ENCODE measurements around the gene ELP1.

DNA sequence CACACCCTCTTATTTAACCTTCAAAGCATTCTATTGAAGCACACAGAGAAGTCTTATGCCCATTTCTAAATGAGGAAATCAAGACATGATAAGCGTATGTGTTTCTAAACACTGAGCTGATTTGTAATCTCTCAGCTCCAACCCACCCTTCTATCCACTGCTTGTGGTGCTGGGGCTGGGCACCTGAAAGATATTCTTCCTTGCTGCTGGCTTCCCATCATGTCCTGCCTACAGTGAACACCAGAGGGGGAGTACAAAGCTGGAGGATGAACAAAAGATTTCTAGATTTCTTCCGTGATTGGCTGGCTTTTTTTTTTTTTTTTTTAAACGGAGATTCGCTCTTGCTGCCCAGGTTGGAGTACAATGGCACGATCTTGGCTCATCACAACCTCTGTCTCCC lies 57.5 kb downstream of the ELP1 start:
- no peak for TF ChIP-seq CTCF (conservative IDR thresholded peaks at IDR 0.05; ENCODE audit: low read depth in 2 of 2)
- TF ChIP-seq, protein P1, sequence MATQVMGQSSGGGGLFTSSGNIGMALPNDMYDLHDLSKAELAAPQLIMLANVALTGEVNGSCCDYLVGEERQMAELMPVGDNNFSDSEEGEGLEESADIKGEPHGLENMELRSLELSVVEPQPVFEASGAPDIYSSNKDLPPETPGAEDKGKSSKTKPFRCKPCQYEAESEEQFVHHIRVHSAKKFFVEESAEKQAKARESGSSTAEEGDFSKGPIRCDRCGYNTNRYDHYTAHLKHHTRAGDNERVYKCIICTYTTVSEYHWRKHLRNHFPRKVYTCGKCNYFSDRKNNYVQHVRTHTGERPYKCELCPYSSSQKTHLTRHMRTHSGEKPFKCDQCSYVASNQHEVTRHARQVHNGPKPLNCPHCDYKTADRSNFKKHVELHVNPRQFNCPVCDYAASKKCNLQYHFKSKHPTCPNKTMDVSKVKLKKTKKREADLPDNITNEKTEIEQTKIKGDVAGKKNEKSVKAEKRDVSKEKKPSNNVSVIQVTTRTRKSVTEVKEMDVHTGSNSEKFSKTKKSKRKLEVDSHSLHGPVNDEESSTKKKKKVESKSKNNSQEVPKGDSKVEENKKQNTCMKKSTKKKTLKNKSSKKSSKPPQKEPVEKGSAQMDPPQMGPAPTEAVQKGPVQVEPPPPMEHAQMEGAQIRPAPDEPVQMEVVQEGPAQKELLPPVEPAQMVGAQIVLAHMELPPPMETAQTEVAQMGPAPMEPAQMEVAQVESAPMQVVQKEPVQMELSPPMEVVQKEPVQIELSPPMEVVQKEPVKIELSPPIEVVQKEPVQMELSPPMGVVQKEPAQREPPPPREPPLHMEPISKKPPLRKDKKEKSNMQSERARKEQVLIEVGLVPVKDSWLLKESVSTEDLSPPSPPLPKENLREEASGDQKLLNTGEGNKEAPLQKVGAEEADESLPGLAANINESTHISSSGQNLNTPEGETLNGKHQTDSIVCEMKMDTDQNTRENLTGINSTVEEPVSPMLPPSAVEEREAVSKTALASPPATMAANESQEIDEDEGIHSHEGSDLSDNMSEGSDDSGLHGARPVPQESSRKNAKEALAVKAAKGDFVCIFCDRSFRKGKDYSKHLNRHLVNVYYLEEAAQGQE (IDR thresholded peaks at IDR 0.05; ENCODE audit: unreplicated experiment) = no peak
- no peak for TF ChIP-seq CREB1 (CRISPR knock-in tag; IDR thresholded peaks at IDR 0.05; ENCODE audit: low read depth)
- no peak for TF ChIP-seq EZH2phosphoT487 (IDR thresholded peaks at IDR 0.05; ENCODE audit: unreplicated experiment)
- TF ChIP-seq STAT1 (IDR thresholded peaks at IDR 0.05; ENCODE audit: unreplicated experiment) = no peak

All from GM23338 (cell line).